Spleen (tissue), 11 donors: Measurements from ENCODE around the gene LRMDA. TPM values are rescaled to one million over a fixed set of nuclear protein-coding genes. Genes with fewer than 3 reads are reported as not detected.

Experiments
- DNase-seq: peaks from one replicate; pipeline ENCODE4 v3.0.0-alpha.2; 2020
- H3K27ac ChIP-seq, 8 donors: fragments of 200-600 bp; sonication (generic) in 7 of 8; 1 replicate in 4 of 8; 2 replicates in 4 of 8; pipeline versions ENCODE4 v1.5.0 to v1.8.0; 2016 to 2021; ENCODE audit warnings: inconsistent platforms in 4 of 8, mild to moderate bottlenecking in 4 of 8, moderate library complexity in 1 of 8
- H3K27me3 ChIP-seq, 7 donors: fragments of 200-600 bp; sonication (generic) in 6 of 7; replicated peaks in 1 of 7; 1 replicate in 4 of 7; 2 replicates in 3 of 7; pipeline versions ENCODE4 v1.5.0 to v1.8.0; 2016 to 2021; ENCODE audit warnings: inconsistent platforms in 3 of 7, mild to moderate bottlenecking in 1 of 7
- H3K36me3 ChIP-seq, 6 donors: fragments of 200-600 bp; sonication (generic) in 5 of 6; 1 replicate in 4 of 6; 2 replicates in 2 of 6; pipeline versions ENCODE4 v1.5.0 to v1.8.0; 2016 to 2021; ENCODE audit warnings: inconsistent platforms in 2 of 6
- H3K4me1 ChIP-seq, 6 donors: fragments of 200-600 bp; sonication (generic) in 5 of 6; 1 replicate in 3 of 6; 2 replicates in 3 of 6; pipeline versions ENCODE4 v1.5.0 to v1.8.0; 2016 to 2021; ENCODE audit warnings: inconsistent platforms in 3 of 6
- H3K4me3 ChIP-seq, 8 donors: fragments of 200-600 bp; sonication (generic) in 7 of 8; 1 replicate in 4 of 8; 2 replicates in 4 of 8; pipeline versions ENCODE4 v1.5.0 to v1.8.0; 2016 to 2021; ENCODE audit warnings: inconsistent platforms in 4 of 8, mild to moderate bottlenecking in 4 of 8, moderate library complexity in 2 of 8
- H3K9me3 ChIP-seq, 8 donors: fragments of 200-600 bp; sonication (generic) in 7 of 8; 1 replicate in 4 of 8; 2 replicates in 4 of 8; pipeline versions ENCODE4 v1.5.0 to v1.8.0; 2016 to 2021; ENCODE audit warnings: inconsistent platforms in 4 of 8
- POLR2A ChIP-seq, 3 donors: fragments of 450-650 bp; IDR thresholded peaks; one replicate each; pipeline ENCODE4 v1.5.1; 2017; ENCODE audit warnings: antibody characterized with exemption in 3 of 3, mild to moderate bottlenecking in 1 of 3
- POLR2AphosphoS5 ChIP-seq, 3 donors: sonication (generic); formaldehyde crosslinking; IDR thresholded peaks; one replicate each; pipeline ENCODE4 v1.5.1; 2017; ENCODE audit warnings: antibody characterized with exemption in 3 of 3
- WGBS, 5 donors: extraction: QIAGEN DNeasy Blood & Tissue Kit in 3 of 5; methylation state at CpG; one replicate each; pipeline versions ENCODE4 v1.1.5 to v1.1.7; 2013 to 2018; 5-methylcytosine and 5-hydroxymethylcytosine counted together
- intact Hi-C: fragments of 100-400 bp; cut with DNase I; formaldehyde crosslinking; loops from one replicate; pipeline ENCODE4 v1.15.0; 2023; ENCODE audit warnings: low total_unique reads
- polyA plus RNA-seq, 3 donors: library from polyadenylated mRNA; stranded (reverse); fragments of 200-250 nt; gene quantifications; one replicate each; pipeline ENCODE4 v1.2.1, GENCODE V29; 2013
- total RNA-seq, 7 donors: library from RNA; depleted of rRNA in 3 of 7; stranded (reverse); fragments of >200 nt in 3 of 7; fragmentation: NEBNext Ultra II Directional in 4 of 7; extraction: Animal tissue kit (Norgen Biotek cat#: 25700) in 4 of 7; gene quantifications; one replicate each; pipeline versions ENCODE4 v1.1.0 to v1.2.1, GENCODE V29; 2016 to 2021
- TF ChIP-seq, protein P1 (sequence below), 11 experiments: fragments of 200-600 bp in 7 of 11; fragments of 450-650 bp in 4 of 11; sonication (generic) in 4 of 11; IDR thresholded peaks in 8 of 11; conservative IDR thresholded peaks in 3 of 11; 1 replicate in 7 of 11; 2 replicates in 4 of 11; pipeline versions ENCODE4 v1.4.0 to v1.8.0; 2016 to 2021; ENCODE audit warnings: antibody characterized with exemption in 11 of 11, inconsistent platforms in 4 of 11, mild to moderate bottlenecking in 1 of 11
- donor health status: healthy with polysubstance abuse.
- donor health status: DM: no; HTN: no; CAD: no; lungs with moderate emphysema.
- donor health status: DM: no; HTN: no; CAD: no.
- donor health status: Bipolar disorder and iron deficiency.
- donor health status: healthy.
- donor health status: DM: no; HTN: no; CAD: no.
- donor health status: DM: yes; HTN: yes; CAD: no.

The LRMDA gene
- total and polyA plus RNA-seq, 10 donors, result 7.3 to 46.6 (median 28.2) TPM

DNA sequence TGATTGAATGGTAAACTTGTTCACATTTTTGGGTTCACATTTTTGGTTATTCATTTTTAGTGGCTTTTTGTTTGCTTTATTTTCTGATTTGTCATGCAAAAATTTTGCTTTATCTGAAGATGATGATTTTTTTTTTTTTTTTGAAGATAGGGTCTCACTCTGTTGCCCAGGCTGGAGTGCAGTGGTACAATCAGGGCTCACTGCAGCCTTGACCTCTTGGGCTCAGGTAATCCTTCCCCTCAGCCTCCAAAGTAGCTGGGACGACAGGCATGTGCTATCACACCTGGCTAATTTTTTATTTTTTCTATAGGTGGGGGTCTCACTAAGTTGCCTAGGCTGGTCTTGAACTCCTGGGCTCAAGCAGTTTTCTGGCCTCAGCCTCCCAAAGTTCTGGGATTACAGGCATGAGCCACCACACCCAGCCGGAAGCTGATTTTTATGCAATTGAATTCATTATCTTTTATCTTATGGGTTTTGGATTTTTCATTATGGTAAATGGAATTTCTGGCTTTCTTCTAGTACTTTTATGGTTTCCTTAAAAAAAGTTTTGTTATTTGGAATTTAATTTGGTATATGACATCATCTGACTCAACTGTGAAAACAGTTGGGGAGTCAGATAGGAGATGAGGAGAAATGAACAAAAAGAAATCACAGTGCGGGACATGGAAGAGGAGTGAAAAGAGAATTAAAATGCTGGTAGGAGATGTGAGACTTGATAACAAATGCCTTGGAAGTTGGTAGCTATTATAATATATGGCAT lies 158.7 kb downstream of the LRMDA start:
- Histone ChIP-seq H3K4me1 (no peaks in the 10 kb centered on the region), H3K27ac (no peak overlapping the region), H3K36me3 (no peaks in the 10 kb centered on the region), H3K4me3 (no peak overlapping the region), H3K27me3 (no peaks in the 10 kb centered on the region), H3K9me3 (no peaks in the 10 kb centered on the region)
- TF ChIP-seq, protein P1, sequence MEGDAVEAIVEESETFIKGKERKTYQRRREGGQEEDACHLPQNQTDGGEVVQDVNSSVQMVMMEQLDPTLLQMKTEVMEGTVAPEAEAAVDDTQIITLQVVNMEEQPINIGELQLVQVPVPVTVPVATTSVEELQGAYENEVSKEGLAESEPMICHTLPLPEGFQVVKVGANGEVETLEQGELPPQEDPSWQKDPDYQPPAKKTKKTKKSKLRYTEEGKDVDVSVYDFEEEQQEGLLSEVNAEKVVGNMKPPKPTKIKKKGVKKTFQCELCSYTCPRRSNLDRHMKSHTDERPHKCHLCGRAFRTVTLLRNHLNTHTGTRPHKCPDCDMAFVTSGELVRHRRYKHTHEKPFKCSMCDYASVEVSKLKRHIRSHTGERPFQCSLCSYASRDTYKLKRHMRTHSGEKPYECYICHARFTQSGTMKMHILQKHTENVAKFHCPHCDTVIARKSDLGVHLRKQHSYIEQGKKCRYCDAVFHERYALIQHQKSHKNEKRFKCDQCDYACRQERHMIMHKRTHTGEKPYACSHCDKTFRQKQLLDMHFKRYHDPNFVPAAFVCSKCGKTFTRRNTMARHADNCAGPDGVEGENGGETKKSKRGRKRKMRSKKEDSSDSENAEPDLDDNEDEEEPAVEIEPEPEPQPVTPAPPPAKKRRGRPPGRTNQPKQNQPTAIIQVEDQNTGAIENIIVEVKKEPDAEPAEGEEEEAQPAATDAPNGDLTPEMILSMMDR (IDR thresholded peaks at IDR 0.05 in 8 of 11, conservative IDR thresholded peaks at IDR 0.05 in 3 of 11), result no peak
- TF ChIP-seq POLR2A (IDR thresholded peaks at IDR 0.05) (no peak), POLR2AphosphoS5 (IDR thresholded peaks at IDR 0.05) (no peak)
- DNase-seq, result no peak
- intact Hi-C loops, result no loop called here
- 89 to 98% (median 97%) methylated on average over 3 of the region's 3 CpGs for WGBS, 5 donors

DNA sequence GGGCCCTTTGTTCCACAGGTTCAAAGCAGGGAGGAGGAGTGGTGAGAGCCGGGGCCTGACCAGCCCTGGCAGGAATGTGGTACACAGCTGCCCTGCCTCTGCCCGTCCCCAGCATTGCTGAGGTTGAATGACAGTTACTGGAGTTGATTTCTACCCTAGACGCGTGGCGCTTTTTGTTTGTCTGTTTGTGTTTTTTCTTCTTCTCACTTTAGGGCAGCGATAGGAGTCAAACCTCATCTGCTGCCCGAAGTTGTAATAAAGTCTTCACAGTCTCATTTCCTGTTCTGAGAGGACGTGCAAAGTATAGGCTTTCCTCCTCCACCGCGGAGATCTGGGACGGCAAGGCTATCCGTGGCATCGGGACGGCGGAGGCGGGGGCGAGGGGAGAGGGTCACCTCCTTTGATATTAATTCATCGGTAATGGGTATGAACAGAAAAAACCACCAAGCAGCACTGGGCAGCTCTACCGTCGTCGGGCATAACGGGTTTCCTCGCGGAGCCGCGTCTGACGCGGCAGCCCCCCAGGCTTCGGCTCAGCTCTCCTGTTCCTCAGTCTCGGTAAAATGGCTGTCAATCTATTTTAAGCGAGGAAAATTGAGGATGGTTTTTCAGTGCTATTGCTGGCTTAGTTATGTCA lies 160.8 kb downstream of the LRMDA start:
- 68 to 79% (median 77%) methylated on average over 31 of the region's 31 CpGs for WGBS, 5 donors
- Histone ChIP-seq H3K27ac (no peak overlapping the region), H3K9me3 (no peaks in the 10 kb centered on the region), H3K4me1 (no peaks in the 10 kb centered on the region), H3K36me3 (no peaks in the 10 kb centered on the region), H3K4me3 (peak overlapping the region in 2 of 8 donors; percentile 31 to 39), H3K27me3 (no peaks in the 10 kb centered on the region)
- no peak for DNase-seq
- TF ChIP-seq, protein P1 (IDR thresholded peaks at IDR 0.05 in 8 of 11, conservative IDR thresholded peaks at IDR 0.05 in 3 of 11), result no peak
- TF ChIP-seq POLR2A (IDR thresholded peaks at IDR 0.05) (no peak), POLR2AphosphoS5 (IDR thresholded peaks at IDR 0.05) (no peak)
- intact Hi-C loops, result no loop called here

DNA sequence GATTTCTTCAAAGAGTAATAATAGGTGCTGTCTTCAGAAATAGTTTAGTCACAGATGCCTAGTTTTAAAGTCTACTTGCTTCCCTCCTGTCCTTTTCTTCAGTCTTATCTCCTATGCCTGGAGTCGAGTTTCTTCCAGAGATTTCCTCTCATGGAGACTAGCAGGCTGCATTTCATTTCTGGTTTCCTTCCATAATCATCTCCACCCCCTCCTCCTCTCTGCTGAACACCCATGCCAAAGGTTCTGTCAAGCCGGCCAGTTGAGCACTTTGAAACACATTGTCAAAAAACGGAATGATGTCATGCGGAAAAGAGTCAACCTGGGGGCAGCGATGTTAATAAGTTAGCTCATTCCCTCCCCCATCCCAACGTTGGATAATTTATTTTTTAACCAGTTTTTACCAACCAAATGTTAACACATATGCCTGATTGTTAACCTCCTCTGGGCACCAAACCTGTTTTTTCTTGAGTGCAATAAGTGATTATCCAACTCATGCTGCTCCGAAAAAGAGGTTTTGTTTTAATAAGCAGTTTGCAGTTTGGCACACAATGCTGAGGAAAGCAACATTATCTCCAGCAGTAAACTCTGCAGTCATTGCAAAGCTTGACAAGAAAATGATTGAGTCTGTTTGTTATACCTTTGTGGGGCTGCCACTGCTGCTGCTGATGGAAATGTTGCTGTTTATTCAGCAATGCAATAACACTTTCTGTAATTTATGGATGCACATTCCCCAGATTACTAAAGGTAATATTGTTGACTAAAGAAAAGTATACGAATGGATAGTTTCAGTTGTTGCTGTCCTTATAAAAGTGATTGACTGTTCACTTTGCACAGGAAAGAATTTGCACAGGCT lies 161.6 kb downstream of the LRMDA start:
- WGBS, 5 donors, result 69 to 82% (median 79%) methylated on average over 8 of the region's 8 CpGs
- H3K4me3 ChIP-seq, result peak overlapping the region in 2 of 8 donors; percentile 31 to 39
- H3K36me3 ChIP-seq, result no peaks in the 10 kb centered on the region
- TF ChIP-seq, protein P1 (IDR thresholded peaks at IDR 0.05 in 8 of 11, conservative IDR thresholded peaks at IDR 0.05 in 3 of 11), result no peak
- no peak for TF ChIP-seq POLR2AphosphoS5 (IDR thresholded peaks at IDR 0.05)
- TF ChIP-seq POLR2A (IDR thresholded peaks at IDR 0.05), result no peak
- no peaks in the 10 kb centered on the region for H3K4me1 ChIP-seq
- intact Hi-C loops, result no loop called here
- H3K27me3 ChIP-seq, result no peaks in the 10 kb centered on the region
- no peaks in the 10 kb centered on the region for H3K9me3 ChIP-seq
- DNase-seq, result no peak
- no peak overlapping the region for H3K27ac ChIP-seq
